HG03095 (cell line): ENCODE results near the gene CDK2AP2.
"Not testable (repeated sequence)": the region's sequence is repeated elsewhere in the genome, so short reads cannot be mapped to it uniquely, and the experiment has no call there.

ENCODE experiments used
- ATAC-seq: cut with Tn5 transposase; IDR thresholded peaks from one replicate; pipeline ENCODE4 v1.9.1; 2021; ENCODE audit warnings: moderate library complexity; ENCODE audit not compliant: unreplicated experiment

Gene CDK2AP2

GRCh38 chr11:67524480-67524808, 16.5 kb upstream of the CDK2AP2 start:
- no peak for ATAC-seq

- ATAC-seq: no peak
These were observed 15.9 kb upstream of the CDK2AP2 start for GRCh38 chr11:67523556-67524479.

GRCh38 chr11:67522844-67523555, 15.0 kb upstream of the CDK2AP2 start, which contains the start of gene CABP2:
Gene CABP2, minus strand, starts transcription at chr11:67523446. Its CDS starts 120 bp downstream, at chr11:67523326.
- no peak for ATAC-seq

GRCh38 chr11:67522338-67522737, 14.4 kb upstream of the CDK2AP2 start:
- ATAC-seq: no peak

GRCh38 chr11:67521924-67522323, 14.0 kb upstream of the CDK2AP2 start:
- no peak for ATAC-seq

- ATAC-seq: no peak
These were observed 13.2 kb upstream of the CDK2AP2 start for GRCh38 chr11:67520856-67521824.

- no peak for ATAC-seq
These were observed 11.8 kb upstream of the CDK2AP2 start for GRCh38 chr11:67519726-67520125.

- ATAC-seq: no peak
These were observed 10.0 kb upstream of the CDK2AP2 start for GRCh38 chr11:67517784-67518552.

GRCh38 chr11:67516806-67517205, 8.8 kb upstream of the CDK2AP2 start:
- ATAC-seq: no peak

GRCh38 chr11:67514116-67514515, 6.2 kb upstream of the CDK2AP2 start:
- no peak for ATAC-seq

- not testable (repeated sequence) for ATAC-seq
These were observed 3.6 kb upstream of the CDK2AP2 start for GRCh38 chr11:67511558-67511957.

GRCh38 chr11:67510023-67510345, 2.0 kb upstream of the CDK2AP2 start:
- ATAC-seq: no peak

GRCh38 chr11:67508486-67509121, 642 bp upstream of the CDK2AP2 start:
- ATAC-seq: peak; percentile 34

- ATAC-seq: no peak
These were observed 609 bp downstream of the CDK2AP2 start for GRCh38 chr11:67507242-67507863.

GRCh38 chr11:67506426-67507051, 1.4 kb downstream of the CDK2AP2 start:
- ATAC-seq: no peak

- no peak for ATAC-seq
These were observed 2.2 kb downstream of the CDK2AP2 start for GRCh38 chr11:67505605-67506396.

GRCh38 chr11:67504950-67505581, 2.9 kb downstream of the CDK2AP2 start, which contains the start of gene PITPNM1:
Gene PITPNM1, minus strand, starts transcription at chr11:67505363. Its CDS starts 1,183 bp downstream, at chr11:67504180.
- ATAC-seq: no peak
